ENCODE measurements around the gene HIVEP1. TPM values are rescaled to one million over a fixed set of nuclear protein-coding genes. Genes with fewer than 3 reads are reported as not detected.

HIVEP1 gene
- total RNA-seq, 1 donor from 2014 or later = 69.4 TPM

- no peak for TF ChIP-seq CTCF (IDR thresholded peaks at IDR 0.05; ENCODE audit: unreplicated experiment)
- Mint-ChIP-seq H3K9me3 (no peaks in the 10 kb centered on the region), H3K27ac (peak overlapping the region; percentile 100), H3K4me3 (peak overlapping the region; percentile 92), H3K27me3 (ENCODE audit: low read depth) (no peaks in the 10 kb centered on the region), H3K4me1 (peaks cover 34% of the 10 kb centered on the region), H3K36me3 (no peaks in the 10 kb centered on the region)
- no peak for DNase-seq (ENCODE audit: low spot score in 2 of 2, unreplicated experiment in 2 of 2)
Observed at GRCh38 chr6:12009180-12009685, 2.9 kb upstream of the HIVEP1 start.

DNA sequence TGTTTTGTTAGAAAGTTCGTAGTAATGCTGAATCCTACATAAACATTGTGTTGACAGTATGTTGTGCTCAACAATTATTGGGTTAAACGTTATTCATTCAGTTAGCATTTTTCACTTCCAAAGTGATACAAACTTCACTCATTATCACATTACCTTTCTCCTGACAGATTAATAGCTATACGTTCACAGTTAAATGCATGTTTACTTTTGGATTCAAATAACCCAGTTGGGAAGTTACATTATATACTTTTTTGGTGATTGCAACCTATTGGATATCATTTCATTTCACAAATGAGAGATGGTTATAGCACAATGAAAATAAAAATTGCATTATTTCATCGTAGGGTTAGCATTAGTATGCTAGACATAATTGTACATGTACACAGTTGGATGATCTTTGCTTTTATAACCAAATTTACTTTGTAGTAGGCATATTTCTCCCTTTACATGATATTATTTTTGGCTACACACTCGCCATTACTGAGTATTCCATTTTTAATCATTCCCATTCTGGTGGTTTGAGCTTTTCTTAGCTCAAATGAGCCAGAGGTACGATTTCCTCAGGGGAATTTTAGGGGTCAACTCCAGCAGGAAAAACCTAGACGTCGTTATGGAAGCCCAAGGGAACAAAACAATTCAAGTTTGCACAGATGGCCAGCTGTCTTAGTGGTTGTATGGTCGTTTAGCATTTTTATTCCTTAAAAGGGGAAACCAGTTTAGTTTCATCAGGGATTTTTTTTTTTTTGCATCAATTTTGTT, 2.1 kb upstream of the HIVEP1 start:
- no peak for DNase-seq (ENCODE audit: low spot score in 2 of 2, unreplicated experiment in 2 of 2)
- peaks cover 5% of the 10 kb centered on the region for H3K9me3 Mint-ChIP-seq
- no peak for TF ChIP-seq CTCF (IDR thresholded peaks at IDR 0.05; ENCODE audit: unreplicated experiment)
- H3K36me3 Mint-ChIP-seq = peaks cover 6% of the 10 kb centered on the region
- H3K4me3 Mint-ChIP-seq = peak overlapping the region; percentile 92
- H3K27ac Mint-ChIP-seq = peak overlapping the region; percentile 100
- no peaks in the 10 kb centered on the region for H3K27me3 Mint-ChIP-seq (ENCODE audit: low read depth)
- peaks cover 41% of the 10 kb centered on the region for H3K4me1 Mint-ChIP-seq

DNA sequence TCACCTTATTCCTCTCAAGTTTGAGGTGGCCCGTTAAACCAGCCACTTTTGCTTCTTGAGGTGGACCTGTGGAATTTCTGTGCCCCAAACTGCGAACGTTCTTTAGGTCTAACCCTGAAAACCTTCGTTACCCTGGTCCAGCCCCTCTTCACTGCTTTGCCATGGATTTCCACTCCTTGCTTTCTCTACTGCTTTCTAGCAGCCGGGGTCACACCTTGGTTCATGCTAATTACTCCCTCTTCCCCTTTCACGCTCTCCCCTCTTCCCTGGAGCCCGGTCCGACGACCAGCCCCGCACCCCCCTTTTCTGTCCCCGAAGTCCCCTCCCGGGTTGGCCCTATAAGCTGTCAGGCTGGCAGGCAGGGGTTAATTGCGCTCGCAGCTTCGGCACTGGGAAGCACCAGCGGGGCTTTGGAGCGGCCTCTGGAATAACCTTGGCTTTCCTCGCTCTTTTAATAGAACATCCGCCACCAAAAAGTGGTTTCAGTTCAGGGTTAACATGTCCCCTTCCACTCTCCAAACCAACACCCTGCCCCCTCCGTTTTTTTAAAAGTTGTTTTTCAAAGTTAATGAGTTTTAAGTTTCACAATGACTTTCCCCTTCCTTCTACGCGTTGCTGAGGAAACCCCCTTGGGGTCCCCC, 1.4 kb upstream of the HIVEP1 start:
- Mint-ChIP-seq H3K4me1 (peaks cover 48% of the 10 kb centered on the region), H3K4me3 (peak overlapping the region; percentile 92), H3K27ac (peak overlapping the region; percentile 100), H3K36me3 (peaks cover 6% of the 10 kb centered on the region), H3K9me3 (peaks cover 5% of the 10 kb centered on the region), H3K27me3 (ENCODE audit: low read depth) (no peaks in the 10 kb centered on the region)
- DNase-seq (ENCODE audit: low spot score in 2 of 2, unreplicated experiment in 2 of 2) = peak; percentile 38 to 64
- TF ChIP-seq CTCF (IDR thresholded peaks at IDR 0.05; ENCODE audit: unreplicated experiment) = no peak

GRCh38 chr6:12011276-12012037, 655 bp upstream of the HIVEP1 start:
- Mint-ChIP-seq H3K36me3 (peaks cover 7% of the 10 kb centered on the region), H3K9me3 (peaks cover 5% of the 10 kb centered on the region), H3K4me3 (peak overlapping the region; percentile 92), H3K4me1 (peaks cover 54% of the 10 kb centered on the region), H3K27ac (peak overlapping the region; percentile 100), H3K27me3 (ENCODE audit: low read depth) (no peaks in the 10 kb centered on the region)
- peak; percentile 92 to 94 for DNase-seq (ENCODE audit: low spot score in 2 of 2, unreplicated experiment in 2 of 2)
- no peak for TF ChIP-seq CTCF (IDR thresholded peaks at IDR 0.05; ENCODE audit: unreplicated experiment)

DNA sequence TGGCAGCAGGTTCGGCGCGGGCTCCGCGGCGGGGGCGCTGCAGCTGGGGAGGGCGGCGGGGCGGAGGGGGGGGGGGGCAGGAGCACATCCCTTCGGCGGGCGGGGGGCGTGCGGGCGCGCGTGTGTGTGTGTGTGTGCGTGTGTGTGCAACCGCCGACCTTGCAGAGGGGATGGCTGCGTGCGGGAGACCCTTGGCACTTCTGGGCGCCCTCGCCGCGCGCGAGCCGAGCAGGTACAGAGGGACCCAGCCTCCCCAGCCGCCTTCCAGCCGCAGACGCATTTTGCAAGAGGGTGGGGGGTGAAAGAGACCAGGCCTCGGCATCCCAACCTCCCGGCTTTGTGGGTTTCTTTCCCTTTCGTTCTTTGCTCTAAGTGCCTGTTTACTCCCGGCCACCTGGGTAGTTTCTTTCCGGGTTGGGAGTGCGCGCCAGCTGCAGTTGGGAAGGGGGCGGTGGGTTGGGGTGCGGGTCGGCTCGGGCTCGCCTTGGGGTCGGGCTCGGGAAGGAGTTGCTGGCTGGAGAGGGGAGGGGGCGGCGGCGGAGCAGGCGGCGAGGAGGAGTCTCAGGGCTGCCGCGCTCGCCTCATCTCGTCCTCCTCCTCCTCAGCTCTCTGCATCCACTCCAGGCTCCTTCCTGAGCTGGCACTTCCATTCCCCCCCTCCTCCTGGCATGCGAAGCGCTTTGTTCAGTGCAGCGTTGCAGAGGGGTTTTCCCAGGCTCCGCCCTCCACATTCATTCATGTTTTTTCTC, 620 bp downstream of the HIVEP1 start:
- Mint-ChIP-seq H3K27ac (peak overlapping the region; percentile 97), H3K9me3 (peaks cover 5% of the 10 kb centered on the region), H3K36me3 (peaks cover 19% of the 10 kb centered on the region), H3K4me3 (peak overlapping the region; percentile 92), H3K4me1 (peaks cover 47% of the 10 kb centered on the region), H3K27me3 (ENCODE audit: low read depth) (no peaks in the 10 kb centered on the region)
- no peak for TF ChIP-seq CTCF (IDR thresholded peaks at IDR 0.05; ENCODE audit: unreplicated experiment)
- DNase-seq (ENCODE audit: low spot score in 2 of 2, unreplicated experiment in 2 of 2) = peak; percentile 58 to 79

Measured in mesothelial cell of epicardium (in vitro differentiated cells).